K562 (cell line): Measurements from ENCODE around the gene BZW2. TPM values are rescaled to one million over a fixed set of nuclear protein-coding genes. Genes with fewer than 3 reads are reported as not detected.

Experiments used
- ATAC-seq: fragments of 200-7000 bp; cut with Tn5 transposase; 3 replicates; pipeline ENCODE4 v1.9.1; 2020; ENCODE audit warnings: moderate library complexity
- BruUV-seq: library from RNA; stranded (reverse); fragments of 400-500 nt; replicated peaks from 2 replicates; lab custom pipeline; 2021; lab: Mats Ljungman, UMichigan
- CTCF ChIA-PET: fragments of 300-600 bp; formaldehyde crosslinking; extraction: SDS; loops from one replicate; lab custom pipeline; 2021; ENCODE audit warnings: low intra/inter-chr PET ratio; lab: Yijun Ruan, JAX
- POLR2A ChIA-PET: fragments of 300-600, 350-650 bp; sonication (Branson Sonifier 250); formaldehyde crosslinking; extraction: SDS; loops from one replicate; lab custom pipeline; 2021; ENCODE audit warnings: antibody characterized with exemption, inconsistent platforms; lab: Yijun Ruan, JAX
- DNase-seq, 4 experiments: peaks; one replicate each; pipeline versions ENCODE4 v3.0.0 to v3.0.0-alpha.2; 2011 to 2018; ENCODE audit warnings: low spot score in 3 of 4, mixed read lengths in 3 of 4; ENCODE audit errors: extremely low read depth in 1 of 4
- FAIRE-seq: peaks from 2 replicates; lab custom pipeline; 2011; peaks lifted over from hg19 to GRCh38; lab: Jason Lieb, UNC
- H2AFZ ChIP-seq: 2 replicates; pipeline ENCODE4 v1.6.0; 2011; ENCODE audit warnings: low read depth, low read length, control low read depth, inconsistent platforms
- H3K27ac ChIP-seq: fragments of 200-600 bp; 3 replicates; pipeline ENCODE4 v1.8.0; 2011; ENCODE audit warnings: low read depth, mild to moderate bottlenecking, control low read depth, inconsistent platforms, low read length, moderate library complexity, mixed read lengths; ENCODE audit errors: extremely low read depth
- H3K27me3 ChIP-seq, 2 experiments: fragments of 300-600 bp in 1 of 2; 2 replicates in 1 of 2; 3 replicates in 1 of 2; pipeline versions ENCODE4 v1.6.0 to v1.8.0; 2011; ENCODE audit warnings: inconsistent platforms in 2 of 2, low read length in 2 of 2, mild to moderate bottlenecking in 1 of 2, mixed read lengths in 1 of 2, moderate library complexity in 1 of 2; ENCODE audit not compliant: control insufficient read depth in 2 of 2, insufficient read depth in 2 of 2
- H3K36me3 ChIP-seq: fragments of 300-600 bp; 3 replicates; pipeline ENCODE4 v1.8.0; 2011; ENCODE audit warnings: mild to moderate bottlenecking, low read length, inconsistent platforms; ENCODE audit not compliant: control insufficient read depth, insufficient read depth
- H3K4me1 ChIP-seq, 2 experiments: fragments of 200-600 bp in 1 of 2; replicated peaks in 1 of 2; 2 replicates in 1 of 2; 3 replicates in 1 of 2; pipeline versions ENCODE4 v1.5.1 to v1.8.0; 2011; ENCODE audit warnings: inconsistent platforms in 2 of 2, low read length in 2 of 2, mild to moderate bottlenecking in 1 of 2, mixed read lengths in 1 of 2, moderate library complexity in 1 of 2; ENCODE audit not compliant: control insufficient read depth in 2 of 2, insufficient read depth in 2 of 2
- H3K4me2 ChIP-seq: 2 replicates; pipeline ENCODE4 v1.6.1; 2011; ENCODE audit warnings: low read length, control low read depth, inconsistent platforms, mixed read lengths; ENCODE audit not compliant: insufficient read depth
- H3K4me3 ChIP-seq: fragments of 200-600 bp; sonication (generic), shearing (Covaris generic); 2 replicates; pipeline ENCODE4 v1.5.1; 2016; ENCODE audit warnings: control low read depth, inconsistent platforms
- H3K79me2 ChIP-seq: fragments of 200-600 bp; 3 replicates; pipeline ENCODE4 v1.8.0; 2011; ENCODE audit warnings: low read length, inconsistent platforms; ENCODE audit not compliant: control insufficient read depth, insufficient read depth
- H3K9ac ChIP-seq, 2 experiments: 2 replicates each; pipeline versions ENCODE4 v1.6.0 to v1.6.1; 2011; ENCODE audit warnings: low read depth in 2 of 2, low read length in 2 of 2, control low read depth in 1 of 2, inconsistent platforms in 1 of 2, mild to moderate bottlenecking in 1 of 2, mixed read lengths in 1 of 2; ENCODE audit not compliant: insufficient read depth in 1 of 2
- H3K9me1 ChIP-seq: one replicate; pipeline ENCODE4 v1.6.0; 2011; ENCODE audit warnings: inconsistent platforms, mild to moderate bottlenecking, low read length, moderate library complexity; ENCODE audit not compliant: control insufficient read depth, insufficient read depth
- H3K9me3 ChIP-seq: replicated peaks from 2 replicates; pipeline ENCODE4 v1.5.1; 2011; ENCODE audit warnings: low read depth, low read length, inconsistent platforms; ENCODE audit not compliant: control insufficient read depth, insufficient read depth
- H4K20me1 ChIP-seq: replicated peaks from 2 replicates; pipeline ENCODE4 v1.6.1; 2011; ENCODE audit warnings: low read length, inconsistent platforms, mixed read lengths; ENCODE audit not compliant: control insufficient read depth, insufficient read depth
- ATF3 ChIP-seq, 2 experiments: fragments of 450-650 bp in 1 of 2; sonication (generic) in 1 of 2; formaldehyde crosslinking in 1 of 2; IDR thresholded peaks in 1 of 2; conservative IDR thresholded peaks in 1 of 2; 2 replicates each; pipeline versions ENCODE4 v1.6.1 to v1.8.1; 2016 to 2023; ENCODE audit warnings: mild to moderate bottlenecking in 2 of 2, moderate library complexity in 2 of 2, inconsistent platforms in 1 of 2, missing genetic modification reagents in 1 of 2
- ATF6 ChIP-seq: sonication (generic); formaldehyde crosslinking; IDR thresholded peaks from 2 replicates; pipeline ENCODE4 v1.4.0; 2020; ENCODE audit warnings: mild to moderate bottlenecking, missing genetic modification reagents
- FIP1L1 ChIP-seq: fragments of 200-400 bp; formaldehyde crosslinking; IDR thresholded peaks from 2 replicates; pipeline ENCODE4 v1.6.1; 2018; ENCODE audit warnings: mild to moderate bottlenecking, low read depth, low read length; ENCODE audit not compliant: poor library complexity, severe bottlenecking
- GTF2A2 ChIP-seq: IDR thresholded peaks from 2 replicates; pipeline ENCODE4 v1.6.1; 2016; ENCODE audit warnings: mild to moderate bottlenecking, missing genetic modification characterization, missing compliant biosample characterization
- HMGN3 ChIP-seq: IDR thresholded peaks from 2 replicates; pipeline ENCODE4 v1.6.1; 2011; ENCODE audit warnings: borderline replicate concordance, low read depth, mild to moderate bottlenecking, mixed read lengths, low read length; ENCODE audit not compliant: insufficient read length; ENCODE audit errors: extremely low read depth
- JUNB ChIP-seq: fragments of 450-650 bp; formaldehyde crosslinking; conservative IDR thresholded peaks from 2 replicates; pipeline ENCODE4 v1.4.0; 2020; ENCODE audit warnings: mild to moderate bottlenecking
- NCOA4 ChIP-seq: fragments of 450-650 bp; IDR thresholded peaks from 2 replicates; pipeline ENCODE4 v1.6.1; 2018; ENCODE audit warnings: mild to moderate bottlenecking; ENCODE audit not compliant: partially characterized antibody
- NR2C2 ChIP-seq, 2 experiments: fragments of 200-800 bp in 1 of 2; sonication (Bioruptor generic) in 1 of 2; sonication (generic) in 1 of 2; formaldehyde crosslinking in 1 of 2; IDR thresholded peaks; 2 replicates each; pipeline versions ENCODE4 v1.6.1 to v1.8.0; 2016 to 2022; ENCODE audit warnings: mild to moderate bottlenecking in 1 of 2, missing compliant biosample characterization in 1 of 2, missing genetic modification characterization in 1 of 2, missing genetic modification reagents in 1 of 2
- PURB ChIP-seq: sonication (generic); formaldehyde crosslinking; IDR thresholded peaks from 2 replicates; pipeline ENCODE4 v1.9.0; 2021; ENCODE audit warnings: low read depth, mild to moderate bottlenecking, missing genetic modification reagents
- RBFOX2 ChIP-seq: fragments of 200-400 bp; formaldehyde crosslinking; IDR thresholded peaks from 2 replicates; pipeline ENCODE4 v1.6.1; 2017; ENCODE audit warnings: low read depth, mild to moderate bottlenecking, low read length, moderate library complexity
- SNIP1 ChIP-seq: fragments of 450-650 bp; IDR thresholded peaks from 2 replicates; pipeline ENCODE4 v1.7.1; 2017; ENCODE audit warnings: low read depth, mild to moderate bottlenecking
- TCF3 ChIP-seq: sonication (generic); formaldehyde crosslinking; IDR thresholded peaks from 2 replicates; pipeline ENCODE4 v1.4.0; 2020; ENCODE audit warnings: mild to moderate bottlenecking, missing genetic modification reagents
- TEAD1 ChIP-seq, 2 experiments: fragments of 450-650 bp in 1 of 2; sonication (generic) in 1 of 2; formaldehyde crosslinking; IDR thresholded peaks; 2 replicates each; pipeline versions ENCODE4 v1.4.0 to v1.8.0; 2020 to 2022; ENCODE audit warnings: mild to moderate bottlenecking in 2 of 2, missing genetic modification reagents in 1 of 2
- TFAM ChIP-seq: fragments of 250-450 bp; sonication (Bioruptor Pico); conservative IDR thresholded peaks from 2 replicates; pipeline ENCODE4 v1.5.0; 2021; ENCODE audit warnings: mild to moderate bottlenecking, moderate library complexity
- ZNF449 ChIP-seq: fragments of 250-450 bp; sonication (Bioruptor Pico); IDR thresholded peaks from 2 replicates; pipeline ENCODE4 v1.8.0; 2022; ENCODE audit warnings: moderate library complexity, mild to moderate bottlenecking, inconsistent platforms
- WGBS: fragments of 100-300 bp; shearing (Covaris generic); methylation state at CpG from one replicate; pipeline ENCODE4 v1.1.6; 2016; ENCODE audit warnings: low coverage, mixed read lengths; ENCODE audit not compliant: insufficient coverage; ENCODE audit errors: missing lambda C conversion rate; 5-methylcytosine and 5-hydroxymethylcytosine counted together
- in situ Hi-C: fragments of 300-500 bp; cut with MboI; formaldehyde crosslinking; loops from 4 replicates; pipeline ENCODE4 v1.15.0; 2018; ENCODE audit warnings: inconsistent platforms, mixed read lengths
- intact Hi-C: fragments of 100-400 bp; cut with micrococcal nuclease; formaldehyde crosslinking; loops from 2 replicates; pipeline ENCODE4 v1.14.2; 2022
- polyA plus RNA-seq, 8 experiments: library from polyadenylated mRNA; depleted of rRNA in 4 of 8; stranded (reverse) in 5 of 8; unstranded in 3 of 8; fragments of >200 nt; fragmentation: Nextera tagmentation in 2 of 8; fragmentation: Illumina TruSeq in 1 of 8; extraction: Ambion mirVana in 2 of 8; extraction: Trizol in 1 of 8; gene quantifications; 2 replicates each; pipeline versions ENCODE4 v1.2.1 to v1.2.3, GENCODE V29; 2011 to 2014; ENCODE audit warnings: inconsistent platforms in 1 of 8, missing spikeins in 1 of 8
- total RNA-seq, 7 experiments: library from RNA; depleted of rRNA in 6 of 7; stranded (reverse); fragments of >200 nt in 6 of 7; fragmentation: Illumina TruSeq in 2 of 7; extraction: Trizol in 2 of 7; gene quantifications; 2 replicates each; pipeline versions ENCODE4 v1.2.1 to v1.2.3, GENCODE V29; 2011 to 2021; ENCODE audit warnings: low replicate concordance in 1 of 7

BZW2 gene
- total and polyA plus RNA-seq, 9 of the 15 experiments (the other 6 are each of a cell fraction or from before 2014, with no cell fraction given) = 140 to 316 (median 173) TPM

- no peak for TF ChIP-seq ATF3 (IDR thresholded peaks at IDR 0.05)
- TF ChIP-seq ATF3 (CRISPR knock-in tag; conservative IDR thresholded peaks at IDR 0.05) = no peak
- no peak for TF ChIP-seq ZNF449
- no peak for TF ChIP-seq NCOA4
- TF ChIP-seq GTF2A2 (tag) = no peak
- TF ChIP-seq TFAM = no peak
Measured at GRCh38 chr7:16684935-16685334, 39.0 kb downstream of the BZW2 start (continued).

- H3K27ac ChIP-seq = no peak overlapping the region
- no peaks in the 10 kb centered on the region for H3K9me3 ChIP-seq
- H3K27me3 ChIP-seq = no peaks in the 10 kb centered on the region
- in situ Hi-C loops = no loop called here
- no peak overlapping the region for H2AFZ ChIP-seq
- no TSS peak for BruUV-seq
- H3K9ac ChIP-seq = no peak overlapping the region
- WGBS = 89% methylated on average over 1 of the region's 2 CpGs
- no peaks in the 10 kb centered on the region for H4K20me1 ChIP-seq
- no peak overlapping the region for H3K4me3 ChIP-seq
- H3K4me1 ChIP-seq = no peaks in the 10 kb centered on the region
- ATAC-seq (no peak), DNase-seq (no peak), FAIRE-seq (no peak)
- H3K4me2 ChIP-seq = no peak overlapping the region
- CTCF ChIA-PET = no interaction called here
- no peaks in the 10 kb centered on the region; the same call in 2 of the 3 replicates for H3K79me2 ChIP-seq
- no peaks in the 10 kb centered on the region for H3K9me1 ChIP-seq
- POLR2A ChIA-PET = interaction anchor here (1.5 kb wide), 2 partner anchors 10 to 17 kb away, joined by 3 to 4 read pairs; no protein-coding TSS in a partner anchor
- H3K36me3 ChIP-seq = peaks cover 93% of the 10 kb centered on the region
- intact Hi-C loops = loop anchor here (10.0 kb wide), 1 partner anchor 611 kb away; no protein-coding TSS in a partner anchor
- TF ChIP-seq JUNB (CRISPR knock-in tag) = no peak
- no peak for TF ChIP-seq TEAD1 (CRISPR knock-in tag; IDR thresholded peaks at IDR 0.05)
- no peak for TF ChIP-seq FIP1L1
- no peak for TF ChIP-seq RBFOX2
- TF ChIP-seq TCF3 (CRISPR knock-in tag) = no peak
- no peak for TF ChIP-seq NR2C2 (CRISPR knock-in tag; IDR thresholded peaks at IDR 0.05)
- TF ChIP-seq NR2C2 (tag; IDR thresholded peaks at IDR 0.05) = no peak
- no peak for TF ChIP-seq HMGN3
- TF ChIP-seq SNIP1 = no peak
- no peak for TF ChIP-seq PURB (CRISPR knock-in tag)
- no peak for TF ChIP-seq ATF6
Measured at GRCh38 chr7:16685535-16685934, 39.6 kb downstream of the BZW2 start.
